RKO (cell line): ENCODE results near the gene CCBE1.

ENCODE experiments used
- DNase-seq: peaks from one replicate; pipeline ENCODE4 v3.0.0-alpha.2; 2016; ENCODE audit warnings: low spot score

The CCBE1 gene

GRCh38 chr18:59570101-59570775 lies 127.0 kb downstream of the CCBE1 start:
- no peak for DNase-seq

- DNase-seq = no peak
These were observed 127.8 kb downstream of the CCBE1 start for GRCh38 chr18:59569390-59569791.

GRCh38 chr18:59567431-59567830 lies 129.8 kb downstream of the CCBE1 start:
- DNase-seq = no peak

- DNase-seq = no peak
These were observed 130.7 kb downstream of the CCBE1 start for GRCh38 chr18:59566533-59566971.

GRCh38 chr18:59565957-59566356 lies 131.3 kb downstream of the CCBE1 start:
- no peak for DNase-seq

GRCh38 chr18:59564561-59564960 lies 132.7 kb downstream of the CCBE1 start:
- no peak for DNase-seq

GRCh38 chr18:59563176-59563785 lies 133.9 kb downstream of the CCBE1 start:
- no peak for DNase-seq

- no peak for DNase-seq
These were observed 134.5 kb downstream of the CCBE1 start for GRCh38 chr18:59562751-59563150.

- DNase-seq = no peak
These were observed 135.6 kb downstream of the CCBE1 start for GRCh38 chr18:59561612-59562011.

GRCh38 chr18:59560556-59560955 lies 136.7 kb downstream of the CCBE1 start:
- DNase-seq = no peak

- DNase-seq = no peak
These were observed 137.7 kb downstream of the CCBE1 start for GRCh38 chr18:59559528-59559927.

- no peak for DNase-seq
These were observed 141.1 kb downstream of the CCBE1 start for GRCh38 chr18:59555995-59556659.

GRCh38 chr18:59554796-59555335 lies 142.4 kb downstream of the CCBE1 start:
- DNase-seq = no peak

- DNase-seq = no peak
These were observed 143.9 kb downstream of the CCBE1 start for GRCh38 chr18:59553273-59553870.

- DNase-seq = no peak
These were observed 145.2 kb downstream of the CCBE1 start for GRCh38 chr18:59551902-59552635.

- no peak for DNase-seq
These were observed 147.1 kb downstream of the CCBE1 start for GRCh38 chr18:59550174-59550516.

GRCh38 chr18:59549503-59550173 lies 147.6 kb downstream of the CCBE1 start:
- no peak for DNase-seq

GRCh38 chr18:59547581-59548182 lies 149.5 kb downstream of the CCBE1 start:
- no peak for DNase-seq

- no peak for DNase-seq
These were observed 151.0 kb downstream of the CCBE1 start for GRCh38 chr18:59546188-59546587.

- no peak for DNase-seq
These were observed 156.4 kb downstream of the CCBE1 start for GRCh38 chr18:59540780-59541179.

GRCh38 chr18:59540346-59540745 lies 156.9 kb downstream of the CCBE1 start:
- no peak for DNase-seq
